GM15510 (cell line): ENCODE data around the gene CTSZ.

Source experiments
- POLR2A ChIP-seq: IDR thresholded peaks from 3 replicates; pipeline ENCODE4 v1.6.1; 2011; ENCODE audit warnings: borderline replicate concordance; ENCODE audit not compliant: insufficient read length; ENCODE audit errors: extremely low read depth

CTSZ gene

GRCh38 chr20:58967652-58968429, 39.2 kb downstream of the CTSZ start:
- TF ChIP-seq POLR2A = no peak

DNA sequence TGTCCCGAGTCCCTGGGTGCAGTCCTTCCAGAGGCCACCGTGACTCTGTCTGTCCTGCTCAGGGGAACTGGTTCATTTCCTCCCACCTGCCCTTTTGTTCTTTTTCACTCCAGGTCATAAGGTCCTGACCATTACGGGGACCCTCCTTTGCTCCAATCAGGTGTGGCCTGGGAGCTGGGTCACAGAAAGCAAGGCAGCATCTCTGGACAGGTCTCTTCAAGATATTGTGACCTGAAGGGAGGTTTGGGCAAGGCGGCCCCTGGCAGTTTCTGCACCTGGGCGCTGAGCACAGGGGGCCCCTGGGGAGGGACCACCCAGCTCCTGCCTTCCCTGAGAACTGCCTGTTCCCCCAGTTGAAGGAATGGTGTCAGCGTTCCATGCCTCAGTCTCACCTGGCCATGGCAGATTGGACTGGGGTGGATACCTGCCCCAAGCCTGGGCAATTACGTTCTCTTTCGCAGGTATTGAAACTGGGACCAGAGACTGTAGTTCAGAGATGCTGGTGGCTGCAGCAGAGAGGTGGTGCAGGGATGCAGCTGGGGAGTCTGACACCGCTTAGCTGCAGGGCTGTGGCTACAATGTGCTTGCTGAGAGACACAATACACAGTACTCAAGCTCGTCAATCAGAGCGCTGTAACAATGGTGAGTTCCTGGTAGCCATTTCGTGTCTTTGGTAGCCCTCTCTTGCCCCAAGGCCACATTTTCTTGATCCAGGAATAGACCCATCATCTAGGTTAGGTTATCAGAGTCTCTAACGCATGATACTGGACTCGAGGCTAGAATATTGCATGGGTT, 41.6 kb downstream of the CTSZ start:
- no peak for TF ChIP-seq POLR2A

DNA sequence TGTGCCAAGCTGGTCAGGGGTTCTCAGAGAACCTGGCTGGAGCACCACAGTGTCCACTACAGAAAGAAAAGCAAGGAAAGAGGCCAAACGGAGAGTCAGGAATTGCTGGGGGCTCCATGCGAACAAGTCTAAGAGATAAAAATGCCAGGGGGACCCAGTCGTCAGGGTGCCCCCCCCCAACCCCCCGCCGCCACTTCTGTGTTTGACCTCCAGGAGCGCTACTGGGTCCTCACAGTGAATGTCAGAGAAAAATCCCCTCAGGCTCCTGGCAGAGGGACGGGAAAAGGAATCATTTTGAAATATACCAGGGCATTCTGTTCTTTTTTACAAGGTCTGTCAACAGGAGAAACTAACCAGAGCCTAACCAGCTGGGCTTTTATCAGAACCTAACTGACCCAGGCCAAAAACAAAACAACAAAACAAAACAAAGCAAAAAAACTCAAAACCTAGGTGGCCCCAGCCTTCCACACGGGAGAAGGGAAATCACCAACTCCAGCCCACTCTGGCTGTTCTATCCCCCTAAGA, 43.9 kb downstream of the CTSZ start:
- no peak for TF ChIP-seq POLR2A

GRCh38 chr20:58959652-58960051, 47.4 kb downstream of the CTSZ start:
- no peak for TF ChIP-seq POLR2A

- TF ChIP-seq POLR2A = no peak
Observed at GRCh38 chr20:58956078-58956477, 51.0 kb downstream of the CTSZ start.

DNA sequence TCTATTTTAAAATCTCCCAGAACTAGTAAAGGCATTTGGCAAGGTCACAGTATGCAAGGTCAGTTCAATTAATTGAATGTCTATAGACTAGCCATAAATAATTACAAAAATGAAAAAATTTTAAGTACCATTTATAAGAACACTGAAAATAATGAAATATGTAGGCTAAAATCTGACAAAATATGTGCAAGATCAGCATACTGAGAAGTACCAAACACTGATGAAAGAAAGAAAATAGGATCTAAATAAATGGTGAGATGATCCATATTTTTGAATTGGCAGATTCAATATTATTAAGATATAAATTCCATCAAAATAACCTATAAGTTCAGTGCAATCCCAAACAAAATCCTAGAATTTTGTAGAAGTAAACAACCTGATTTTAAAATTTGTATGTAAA, 54.0 kb downstream of the CTSZ start:
- no peak for TF ChIP-seq POLR2A

DNA sequence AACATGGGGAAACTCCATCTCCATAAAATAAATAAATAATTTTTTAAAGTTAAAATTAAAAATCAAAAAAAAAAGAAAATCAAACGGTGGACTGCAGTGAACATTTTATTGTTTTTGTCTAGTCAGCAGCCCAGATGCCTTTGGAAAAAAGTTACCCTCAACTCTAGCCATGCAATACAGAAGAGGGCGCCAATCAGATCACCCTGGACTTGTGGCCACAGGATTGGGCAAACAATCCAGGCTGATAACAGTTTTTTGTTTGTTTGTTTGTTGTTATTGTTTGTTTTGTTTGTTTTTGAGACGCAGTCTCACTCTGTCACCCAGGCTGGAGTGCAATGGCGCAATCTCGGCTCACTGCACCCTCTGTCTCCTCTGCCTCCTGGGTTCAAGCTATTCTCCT, 56.5 kb downstream of the CTSZ start:
- no peak for TF ChIP-seq POLR2A

DNA sequence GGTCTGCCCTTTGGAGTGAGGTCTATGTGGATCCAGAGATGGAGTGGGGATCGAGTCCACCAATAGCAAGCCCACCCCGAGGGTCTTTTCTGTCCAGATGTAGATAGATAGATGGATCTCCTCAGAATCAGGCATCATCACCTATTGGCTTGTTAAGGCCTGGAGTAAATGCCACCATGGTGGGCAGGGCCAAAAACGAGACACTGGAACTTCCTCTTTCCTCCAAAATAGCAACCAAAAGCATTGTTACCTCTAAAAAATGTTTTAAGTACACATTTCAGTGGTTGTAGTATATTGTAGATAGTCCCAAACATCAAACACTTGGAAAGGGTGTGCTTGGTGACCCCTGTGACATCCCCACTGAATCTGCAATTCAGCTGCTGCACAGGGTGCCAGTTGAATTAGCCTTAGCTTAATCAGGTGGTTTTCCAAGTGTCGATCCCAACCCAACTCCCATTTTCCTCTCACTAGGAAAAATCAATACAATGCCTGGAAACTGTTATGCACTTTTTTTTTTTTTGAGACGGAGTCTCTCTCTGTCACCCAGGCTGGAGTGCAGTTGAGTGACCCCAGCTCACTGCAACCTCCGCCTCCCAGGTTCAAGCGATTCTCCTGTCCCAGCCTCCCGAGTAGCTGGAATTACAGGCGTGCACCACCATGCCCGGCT, 61.0 kb downstream of the CTSZ start:
- TF ChIP-seq POLR2A = no peak
